ENCODE data around the gene OR13C2.
"Not testable (repeated sequence)": the region's sequence is repeated elsewhere in the genome, so short reads cannot be mapped to it uniquely, and the experiment has no call there.

The OR13C2 gene

DNA sequence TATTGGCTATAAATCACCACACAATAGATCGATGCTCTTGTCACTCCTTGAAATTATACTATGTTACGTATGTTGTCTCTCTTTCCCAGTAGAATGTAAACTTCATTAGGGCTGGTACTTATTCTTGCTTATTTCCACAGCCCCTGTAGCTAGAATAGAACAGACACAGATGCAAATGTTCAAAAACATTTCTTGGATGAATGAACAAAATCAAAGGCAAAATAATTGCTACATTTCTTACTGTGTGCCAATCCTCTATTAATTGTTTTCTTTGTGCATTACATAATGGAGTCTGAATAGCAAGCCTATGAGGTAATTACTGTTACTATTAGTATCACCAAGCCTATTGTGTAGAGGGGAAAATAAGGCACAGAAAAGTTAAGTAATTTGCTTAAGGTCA is 725 bp upstream of the OR13C2 start:
- TF ChIP-seq, protein P1, sequence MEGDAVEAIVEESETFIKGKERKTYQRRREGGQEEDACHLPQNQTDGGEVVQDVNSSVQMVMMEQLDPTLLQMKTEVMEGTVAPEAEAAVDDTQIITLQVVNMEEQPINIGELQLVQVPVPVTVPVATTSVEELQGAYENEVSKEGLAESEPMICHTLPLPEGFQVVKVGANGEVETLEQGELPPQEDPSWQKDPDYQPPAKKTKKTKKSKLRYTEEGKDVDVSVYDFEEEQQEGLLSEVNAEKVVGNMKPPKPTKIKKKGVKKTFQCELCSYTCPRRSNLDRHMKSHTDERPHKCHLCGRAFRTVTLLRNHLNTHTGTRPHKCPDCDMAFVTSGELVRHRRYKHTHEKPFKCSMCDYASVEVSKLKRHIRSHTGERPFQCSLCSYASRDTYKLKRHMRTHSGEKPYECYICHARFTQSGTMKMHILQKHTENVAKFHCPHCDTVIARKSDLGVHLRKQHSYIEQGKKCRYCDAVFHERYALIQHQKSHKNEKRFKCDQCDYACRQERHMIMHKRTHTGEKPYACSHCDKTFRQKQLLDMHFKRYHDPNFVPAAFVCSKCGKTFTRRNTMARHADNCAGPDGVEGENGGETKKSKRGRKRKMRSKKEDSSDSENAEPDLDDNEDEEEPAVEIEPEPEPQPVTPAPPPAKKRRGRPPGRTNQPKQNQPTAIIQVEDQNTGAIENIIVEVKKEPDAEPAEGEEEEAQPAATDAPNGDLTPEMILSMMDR (IDR thresholded peaks at IDR 0.05; ENCODE audit: control extremely low read depth, extremely low read depth, low read depth, missing control alignments): no peak
- CTCF ChIA-PET: interaction anchor here (0.7 kb wide), 1 partner anchor 10 kb away, joined by 3 read pairs; no protein-coding TSS in a partner anchor
- DNase-seq (ENCODE audit: extremely low spot score): no peak
- POLR2A ChIA-PET: no interaction called here

DNA sequence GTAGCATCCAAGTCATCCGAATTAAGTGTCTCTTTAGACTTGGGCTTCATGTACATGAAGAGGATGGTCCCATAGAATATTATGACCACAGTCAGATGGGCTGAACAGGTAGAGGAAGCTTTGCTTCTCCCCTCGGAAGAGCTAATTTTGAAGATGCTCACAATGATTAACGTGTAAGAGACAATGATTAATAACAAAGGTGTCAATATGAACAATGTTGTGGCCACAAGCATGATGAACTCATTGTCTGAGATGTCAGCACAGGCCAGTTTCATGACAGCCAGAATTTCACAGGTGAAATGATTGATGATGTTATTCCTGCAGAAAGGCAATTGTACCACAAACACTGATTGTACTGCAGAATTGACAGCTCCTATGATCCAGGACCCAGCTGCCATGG is 626 bp downstream of the OR13C2 start:
- ChIA-PET POLR2A (no interaction called here), CTCF (no interaction called here)
- DNase-seq (ENCODE audit: extremely low spot score): no peak
- TF ChIP-seq, protein P1 (IDR thresholded peaks at IDR 0.05; ENCODE audit: control extremely low read depth, extremely low read depth, low read depth, missing control alignments): no peak

DNA sequence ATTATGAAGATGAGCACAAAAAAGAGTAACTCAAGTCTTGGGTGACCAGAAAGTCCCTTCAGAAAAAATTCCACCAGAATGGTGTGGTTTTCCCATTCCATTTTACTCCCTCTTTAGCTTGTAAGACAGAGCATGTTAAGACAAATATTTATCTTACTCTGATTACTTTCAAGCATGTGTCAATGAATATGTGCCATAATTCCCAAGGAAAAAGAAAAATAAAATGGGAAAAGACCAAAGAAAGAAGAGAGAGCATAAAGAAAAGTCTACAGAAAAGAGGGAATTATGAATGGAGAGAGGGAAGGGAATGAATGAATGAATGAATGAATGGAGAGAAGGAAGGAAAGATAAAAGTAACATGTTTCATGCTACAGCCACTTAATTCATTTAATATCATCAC is 6.1 kb downstream of the OR13C2 start, which contains the start of gene OR13C5:
Gene OR13C5, minus strand, starts transcription at position 101 of the 400 bp plus-strand sequence. Its CDS starts 0 bp downstream, at position 101.
- POLR2A ChIA-PET; CTCF ChIA-PET; DNase-seq (ENCODE audit: extremely low spot score): not testable (repeated sequence)

DNA sequence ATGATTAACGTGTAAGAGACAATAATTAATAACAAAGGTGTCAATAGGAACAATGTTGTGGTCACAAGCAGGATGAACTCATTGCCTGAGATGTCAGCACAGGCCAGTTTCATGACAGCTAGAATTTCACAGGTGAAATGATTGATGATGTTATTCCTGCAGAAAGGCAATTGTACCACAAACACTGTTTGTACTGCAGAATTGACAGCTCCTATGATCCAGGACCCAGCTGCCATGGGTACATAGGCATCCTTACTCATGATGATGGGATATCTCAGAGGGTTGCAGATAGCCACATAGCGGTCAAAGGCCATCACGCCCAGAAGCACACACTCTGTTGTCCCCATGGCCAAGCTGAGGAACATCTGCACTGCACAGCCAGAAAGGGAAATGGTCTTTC is 6.7 kb downstream of the OR13C2 start:
- POLR2A ChIA-PET, CTCF ChIA-PET: not testable (repeated sequence)

DNA sequence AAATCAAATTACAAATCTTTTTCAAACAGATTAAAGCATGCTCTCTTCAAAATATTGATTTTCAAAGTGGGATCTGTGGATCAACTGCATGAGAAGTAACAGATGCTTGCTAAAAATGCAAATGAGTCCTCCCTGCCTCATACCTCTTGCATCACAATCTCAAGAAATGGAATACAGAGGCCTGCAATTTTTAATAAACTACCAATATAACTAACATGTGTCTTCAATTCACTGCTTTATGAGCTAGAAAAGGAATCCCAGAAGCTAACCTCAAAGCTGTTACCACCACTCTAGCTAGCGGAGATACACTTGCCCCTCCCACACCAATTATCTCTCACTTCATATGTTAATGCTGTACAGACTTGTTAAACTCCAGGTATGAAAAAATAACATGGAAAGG is 15.8 kb downstream of the OR13C2 start:
- CTCF ChIA-PET: no interaction called here
- POLR2A ChIA-PET: no interaction called here
- TF ChIP-seq, protein P1 (IDR thresholded peaks at IDR 0.05; ENCODE audit: control extremely low read depth, extremely low read depth, low read depth, missing control alignments): no peak
- DNase-seq (ENCODE audit: extremely low spot score): no peak

More for the DNA sequence above, 6.7 kb downstream of the OR13C2 start:
- DNase-seq (ENCODE audit: extremely low spot score): not testable (repeated sequence)

DNA sequence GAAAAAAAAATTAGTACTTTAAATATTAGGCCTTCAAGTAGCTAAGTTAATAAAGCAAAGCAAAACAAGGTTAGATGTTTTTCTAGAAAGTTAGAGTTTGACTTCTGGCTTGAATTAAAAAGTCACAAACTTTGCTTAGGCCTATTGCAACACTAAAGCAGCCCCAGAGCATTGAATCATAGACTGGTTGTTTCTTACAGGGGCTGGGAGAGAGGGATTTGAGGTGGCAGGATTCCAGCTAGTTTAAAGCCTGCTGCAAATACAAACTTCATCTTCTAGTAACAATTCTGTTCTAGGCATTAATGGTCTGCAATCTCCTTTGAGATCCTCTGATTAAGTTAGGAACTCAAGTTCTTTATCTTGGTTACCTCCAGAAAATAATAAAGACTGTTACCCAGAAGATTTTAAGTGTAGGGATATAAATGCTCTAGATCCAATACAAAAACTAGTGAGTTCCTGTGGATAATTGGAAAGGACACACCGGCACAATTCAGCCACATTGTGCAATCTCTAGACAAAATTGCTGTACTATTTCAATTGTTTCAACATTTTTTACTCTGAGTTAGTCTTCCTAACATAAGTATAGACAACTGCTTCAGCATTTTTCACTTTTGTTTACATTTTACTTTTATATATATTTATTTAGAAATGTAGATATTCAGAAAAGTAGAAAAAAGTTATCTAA is 18.8 kb downstream of the OR13C2 start:
- CTCF ChIA-PET: no interaction called here
- TF ChIP-seq, protein P1 (IDR thresholded peaks at IDR 0.05; ENCODE audit: control extremely low read depth, extremely low read depth, low read depth, missing control alignments): no peak
- no peak for DNase-seq (ENCODE audit: extremely low spot score)
- POLR2A ChIA-PET: no interaction called here

DNA sequence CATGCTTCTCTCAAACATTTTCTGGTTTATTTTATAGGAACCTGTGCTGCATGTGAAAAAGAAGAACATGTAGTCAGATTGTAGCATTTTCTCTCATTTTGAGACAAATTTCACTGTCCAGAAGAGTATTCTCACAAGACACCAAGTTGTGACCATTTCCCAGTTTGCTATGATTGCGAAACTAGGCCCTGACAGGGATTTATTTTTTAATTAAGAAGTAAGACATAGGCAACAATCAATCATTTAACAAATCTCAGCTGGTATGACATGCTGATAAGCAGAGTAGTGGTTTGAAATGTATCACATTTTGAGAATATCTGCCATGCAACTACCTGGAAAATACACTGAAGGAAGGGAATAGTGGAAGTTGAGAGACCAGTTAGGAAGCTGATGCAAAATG is 24.9 kb downstream of the OR13C2 start:
- ChIA-PET POLR2A (no interaction called here), CTCF (interaction anchor here (0.8 to 0.9 kb wide), 2 partner anchors 9 to 17 kb away, joined by 3 read pairs; no protein-coding TSS in a partner anchor)
- no peak for DNase-seq (ENCODE audit: extremely low spot score)
- TF ChIP-seq, protein P1 (IDR thresholded peaks at IDR 0.05; ENCODE audit: control extremely low read depth, extremely low read depth, low read depth, missing control alignments): no peak

DNA sequence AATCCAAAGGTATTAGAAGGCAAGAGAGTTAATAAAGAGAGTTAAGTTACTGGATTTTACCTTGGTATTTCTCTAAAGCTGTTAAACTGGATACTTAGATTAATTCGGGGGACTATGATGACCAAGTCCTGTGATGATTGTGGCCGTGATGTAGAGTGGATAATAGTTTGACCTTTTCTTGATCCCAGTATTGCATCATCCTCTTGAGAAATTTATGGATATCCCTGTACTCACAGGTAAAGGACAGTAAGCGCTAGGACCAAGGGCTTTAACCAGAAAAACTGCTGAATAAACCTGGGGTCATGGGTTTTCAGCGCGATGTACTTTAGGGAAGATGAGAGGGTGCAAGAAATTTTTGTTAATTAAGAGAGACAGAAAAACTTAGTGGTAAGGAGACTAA is 28.2 kb downstream of the OR13C2 start:
- no peak for DNase-seq (ENCODE audit: extremely low spot score)
- ChIA-PET POLR2A (no interaction called here), CTCF (no interaction called here)
- TF ChIP-seq, protein P1 (IDR thresholded peaks at IDR 0.05; ENCODE audit: control extremely low read depth, extremely low read depth, low read depth, missing control alignments): no peak
